Smooth muscle cell (in vitro differentiated cells): ENCODE results near the gene KCNJ6. TPM values are rescaled to one million over a fixed set of nuclear protein-coding genes. Genes with fewer than 3 reads are reported as not detected.

Experiments used
- DNase-seq: peaks from one replicate; lab custom pipeline; 2025; ENCODE audit not compliant: unreplicated experiment; lab: John Stamatoyannopoulos, UW
- H2AFZ ChIP-seq: fragments of 200-600 bp; sonication (generic); 2 replicates; pipeline ENCODE4 v1.6.0; 2016; ENCODE audit warnings: antibody characterized with exemption, low read depth, mild to moderate bottlenecking
- H3F3A ChIP-seq: fragments of 200-600 bp; sonication (generic); 2 replicates; pipeline ENCODE4 v1.6.0; 2017; ENCODE audit warnings: antibody characterized with exemption, low read depth
- H3K27ac ChIP-seq: fragments of 200-600 bp; sonication (generic); 2 replicates; pipeline ENCODE4 v1.5.1; 2016; ENCODE audit warnings: low read depth, mild to moderate bottlenecking
- H3K27me3 ChIP-seq: fragments of 200-600 bp; sonication (generic); 2 replicates; pipeline ENCODE4 v1.6.1; 2016; ENCODE audit warnings: low read depth, mild to moderate bottlenecking
- H3K36me3 ChIP-seq: fragments of 200-600 bp; sonication (generic); 2 replicates; pipeline ENCODE4 v1.5.1; 2016; ENCODE audit warnings: low read depth
- H3K4me1 ChIP-seq: fragments of 200-600 bp; sonication (generic); 2 replicates; pipeline ENCODE4 v1.5.1; 2016; ENCODE audit warnings: low read depth
- H3K4me2 ChIP-seq: fragments of 200-600 bp; sonication (generic); 2 replicates; pipeline ENCODE4 v1.6.0; 2016; ENCODE audit warnings: mild to moderate bottlenecking
- H3K4me3 ChIP-seq: fragments of 200-600 bp; sonication (generic); 2 replicates; pipeline ENCODE4 v1.5.1; 2016; ENCODE audit warnings: mild to moderate bottlenecking
- H3K79me2 ChIP-seq: fragments of 200-600 bp; sonication (generic); 2 replicates; pipeline ENCODE4 v1.6.0; 2016; ENCODE audit warnings: low read depth, mild to moderate bottlenecking
- H3K9ac ChIP-seq: fragments of 200-600 bp; sonication (generic); 2 replicates; pipeline ENCODE4 v1.6.0; 2016; ENCODE audit warnings: low read depth
- H3K9me3 ChIP-seq: fragments of 200-600 bp; sonication (generic); replicated peaks from 2 replicates; pipeline ENCODE4 v1.5.1; 2016; ENCODE audit warnings: low read depth
- H4K20me1 ChIP-seq: fragments of 200-600 bp; sonication (generic); 2 replicates; pipeline ENCODE4 v1.6.0; 2016; ENCODE audit warnings: low read depth
- CTCF ChIP-seq: fragments of 200-600 bp; sonication (generic); IDR thresholded peaks from 2 replicates; pipeline ENCODE4 v1.5.1; 2017; ENCODE audit warnings: borderline replicate concordance, mild to moderate bottlenecking, antibody characterized with exemption; ENCODE audit not compliant: insufficient read depth, poor library complexity, severe bottlenecking
- whole genome bisulfite sequencing: methylation state at CpG from one replicate; pipeline ENCODE4 v1.1.7; 2016; ENCODE audit warnings: low lambda C conversion rate; 5-methylcytosine and 5-hydroxymethylcytosine counted together
- polyA plus RNA-seq: library from polyadenylated mRNA; unstranded; fragments of >200 nt; fragmentation: Nextera tagmentation; extraction: Ambion mirVana; gene quantifications from 2 replicates; pipeline ENCODE4 v1.2.1, GENCODE V29; 2016
- total RNA-seq: library from RNA; depleted of rRNA; stranded (reverse); fragments of >200 nt; gene quantifications from 2 replicates; pipeline ENCODE4 v1.2.3, GENCODE V29; 2014

Gene KCNJ6
- total and polyA plus RNA-seq, 2 experiments from 2014 or later: 0.15 to 0.27 TPM

DNA sequence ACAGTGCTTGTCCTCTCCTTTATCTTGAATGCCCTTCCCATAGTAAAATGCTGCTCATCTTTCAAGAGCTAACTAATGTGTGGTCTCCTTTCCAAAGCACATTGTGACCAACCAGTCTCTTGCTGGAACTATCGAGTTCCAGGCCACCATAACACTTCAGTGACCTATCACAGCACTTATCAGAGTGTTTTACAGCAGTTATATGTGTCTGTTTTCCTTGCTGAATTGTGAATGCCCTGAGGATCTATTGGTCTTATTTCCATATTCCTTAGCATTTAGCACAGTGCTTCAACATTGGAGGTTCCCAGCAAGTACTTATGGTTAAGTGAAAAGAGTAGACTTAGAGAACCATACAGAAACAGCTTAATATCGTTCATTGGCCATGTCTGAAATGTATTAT lies 285.4 kb downstream of the KCNJ6 start:
- Histone ChIP-seq H3K27ac (no peak overlapping the region), H3K27me3 (no peaks in the 10 kb centered on the region), H3K4me1 (peaks cover 16% of the 10 kb centered on the region), H3K36me3 (no peaks in the 10 kb centered on the region), H3K9ac (no peak overlapping the region), H3K79me2 (no peaks in the 10 kb centered on the region), H3K4me2 (no peak overlapping the region), H3K9me3 (no peaks in the 10 kb centered on the region), H3K4me3 (no peak overlapping the region), H3F3A (no peaks in the 10 kb centered on the region), H4K20me1 (no peaks in the 10 kb centered on the region), H2AFZ (no peak overlapping the region)
- TF ChIP-seq CTCF: no peak
- WGBS: 77% methylated on average over 2 of the region's 2 CpGs
- no peak for DNase-seq

DNA sequence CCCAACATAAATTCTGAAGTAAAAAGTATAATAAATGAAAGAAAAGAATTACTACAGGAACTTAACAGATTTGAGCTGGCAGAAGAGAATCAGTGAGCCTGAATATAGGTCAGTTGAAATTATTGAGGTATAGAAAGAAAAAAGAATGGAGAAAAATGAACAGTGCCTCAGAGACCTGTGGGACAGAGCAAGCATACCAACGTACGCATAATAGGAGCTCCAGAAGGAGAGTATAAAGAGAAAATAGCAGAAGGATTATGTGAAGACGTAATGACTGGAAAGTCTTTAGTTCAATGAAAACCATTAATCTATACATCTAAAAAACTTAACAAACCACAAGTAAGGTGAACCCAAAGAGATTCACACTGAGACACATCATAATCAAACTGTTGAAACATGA lies 287.9 kb downstream of the KCNJ6 start:
- H4K20me1 ChIP-seq: no peaks in the 10 kb centered on the region
- DNase-seq: no peak
- H2AFZ ChIP-seq: no peak overlapping the region
- H3K27me3 ChIP-seq: no peaks in the 10 kb centered on the region
- H3K79me2 ChIP-seq: no peaks in the 10 kb centered on the region
- no peak overlapping the region for H3K27ac ChIP-seq
- H3K36me3 ChIP-seq: no peaks in the 10 kb centered on the region
- 91% methylated on average over 3 of the region's 3 CpGs for WGBS
- no peak overlapping the region for H3K4me3 ChIP-seq
- no peak overlapping the region for H3K9ac ChIP-seq
- no peaks in the 10 kb centered on the region for H3F3A ChIP-seq
- peaks cover 16% of the 10 kb centered on the region for H3K4me1 ChIP-seq
- no peak for TF ChIP-seq CTCF
- H3K4me2 ChIP-seq: no peak overlapping the region
- H3K9me3 ChIP-seq: no peaks in the 10 kb centered on the region

DNA sequence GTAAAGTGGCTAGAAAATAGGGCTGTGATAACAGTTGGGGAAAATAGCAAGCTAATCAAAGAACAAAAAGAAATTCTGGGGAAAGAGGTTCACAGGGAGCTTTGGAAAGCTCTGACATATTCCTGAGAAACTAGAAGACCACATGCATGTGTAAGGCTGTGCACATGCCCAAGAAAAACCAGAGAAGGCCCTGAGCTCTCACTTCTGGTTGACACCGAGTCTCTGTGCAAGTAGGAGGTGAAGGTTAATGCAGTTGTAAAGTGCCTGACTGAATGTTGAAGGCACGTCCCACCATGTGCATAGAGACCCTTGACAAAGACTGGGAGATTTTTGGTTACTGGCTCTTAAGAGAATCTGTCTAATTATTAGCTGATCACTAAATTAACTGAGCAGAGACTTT lies 288.7 kb downstream of the KCNJ6 start:
- Histone ChIP-seq H2AFZ (no peak overlapping the region), H3K9ac (no peak overlapping the region), H3K36me3 (no peaks in the 10 kb centered on the region)

More for the DNA sequence above, 288.7 kb downstream of the KCNJ6 start:
- peaks cover 15% of the 10 kb centered on the region for H3K4me1 ChIP-seq
- 94% methylated on average over 2 of the region's 2 CpGs for WGBS
- no peaks in the 10 kb centered on the region for H3K9me3 ChIP-seq
- H3K4me3 ChIP-seq: no peak overlapping the region
- DNase-seq: no peak
- no peak for TF ChIP-seq CTCF
- no peaks in the 10 kb centered on the region for H3K27me3 ChIP-seq
- H3K4me2 ChIP-seq: no peak overlapping the region
- no peaks in the 10 kb centered on the region for H3K79me2 ChIP-seq
- no peaks in the 10 kb centered on the region for H4K20me1 ChIP-seq
- H3F3A ChIP-seq: no peaks in the 10 kb centered on the region
- no peak overlapping the region for H3K27ac ChIP-seq
